ENCODE results near the gene SLC5A9.

Gene SLC5A9

GRCh38 chr1:48219803-48220202, 2.7 kb upstream of the SLC5A9 start:
- H3K4me1 Mint-ChIP-seq (ENCODE audit: low read depth): peaks cover 23% of the 10 kb centered on the region
- intact Hi-C loops (cut with micrococcal nuclease): no loop called here
- no peaks in the 10 kb centered on the region for H3K9me3 Mint-ChIP-seq
- H3K36me3 Mint-ChIP-seq (ENCODE audit: low read depth): no peaks in the 10 kb centered on the region
- H3K27me3 Mint-ChIP-seq: peaks cover 1% of the 10 kb centered on the region
- H3K4me3 Mint-ChIP-seq: no peak overlapping the region
- H3K27ac Mint-ChIP-seq: no peak overlapping the region

- Mint-ChIP-seq H3K27me3 (no peaks in the 10 kb centered on the region), H3K4me3 (no peak overlapping the region), H3K4me1 (ENCODE audit: low read depth) (peaks cover 17% of the 10 kb centered on the region), H3K9me3 (no peaks in the 10 kb centered on the region), H3K36me3 (ENCODE audit: low read depth) (no peaks in the 10 kb centered on the region), H3K27ac (no peak overlapping the region)
- intact Hi-C loops (cut with micrococcal nuclease): no loop called here
These were observed 1.4 kb upstream of the SLC5A9 start for GRCh38 chr1:48221122-48221521.

- intact Hi-C loops (cut with micrococcal nuclease): no loop called here
- H3K4me3 Mint-ChIP-seq: no peak overlapping the region
- H3K27ac Mint-ChIP-seq: no peak overlapping the region
- no peaks in the 10 kb centered on the region for H3K36me3 Mint-ChIP-seq (ENCODE audit: low read depth)
- no peaks in the 10 kb centered on the region for H3K27me3 Mint-ChIP-seq
- H3K4me1 Mint-ChIP-seq (ENCODE audit: low read depth): peaks cover 17% of the 10 kb centered on the region
- no peaks in the 10 kb centered on the region for H3K9me3 Mint-ChIP-seq
These were observed 859 bp upstream of the SLC5A9 start for GRCh38 chr1:48221657-48222056.

GRCh38 chr1:48223366-48224240, 1.1 kb downstream of the SLC5A9 start:
- intact Hi-C loops (cut with micrococcal nuclease): no loop called here
- Mint-ChIP-seq H3K9me3 (no peaks in the 10 kb centered on the region), H3K27me3 (no peaks in the 10 kb centered on the region), H3K36me3 (ENCODE audit: low read depth) (no peaks in the 10 kb centered on the region), H3K4me1 (ENCODE audit: low read depth) (peaks cover 8% of the 10 kb centered on the region), H3K27ac (no peak overlapping the region), H3K4me3 (no peak overlapping the region)

GRCh38 chr1:48224791-48225190, 2.3 kb downstream of the SLC5A9 start:
- Mint-ChIP-seq H3K4me3 (no peak overlapping the region), H3K9me3 (no peaks in the 10 kb centered on the region), H3K36me3 (ENCODE audit: low read depth) (no peaks in the 10 kb centered on the region), H3K27ac (no peak overlapping the region), H3K27me3 (no peaks in the 10 kb centered on the region), H3K4me1 (ENCODE audit: low read depth) (peaks cover 8% of the 10 kb centered on the region)
- intact Hi-C loops (cut with micrococcal nuclease): no loop called here

- no peak overlapping the region for H3K27ac Mint-ChIP-seq
- no peak overlapping the region for H3K4me3 Mint-ChIP-seq
- peaks cover 2% of the 10 kb centered on the region for H3K27me3 Mint-ChIP-seq
- H3K4me1 Mint-ChIP-seq (ENCODE audit: low read depth): peaks cover 8% of the 10 kb centered on the region
- intact Hi-C loops (cut with micrococcal nuclease): no loop called here
- no peaks in the 10 kb centered on the region for H3K36me3 Mint-ChIP-seq (ENCODE audit: low read depth)
- H3K9me3 Mint-ChIP-seq: no peaks in the 10 kb centered on the region
These were observed 3.1 kb downstream of the SLC5A9 start for GRCh38 chr1:48225579-48225978.

- Mint-ChIP-seq H3K36me3 (ENCODE audit: low read depth) (no peaks in the 10 kb centered on the region), H3K4me1 (ENCODE audit: low read depth) (peaks cover 7% of the 10 kb centered on the region), H3K27me3 (peaks cover 6% of the 10 kb centered on the region), H3K9me3 (no peaks in the 10 kb centered on the region), H3K27ac (no peak overlapping the region), H3K4me3 (no peak overlapping the region)
- intact Hi-C loops (cut with micrococcal nuclease): no loop called here
These were observed 4.9 kb downstream of the SLC5A9 start for GRCh38 chr1:48227165-48228013.

GRCh38 chr1:48228156-48228555, 5.6 kb downstream of the SLC5A9 start:
- Mint-ChIP-seq H3K4me1 (ENCODE audit: low read depth) (peaks cover 5% of the 10 kb centered on the region), H3K4me3 (no peak overlapping the region), H3K9me3 (no peaks in the 10 kb centered on the region), H3K27ac (no peak overlapping the region), H3K27me3 (peaks cover 6% of the 10 kb centered on the region), H3K36me3 (ENCODE audit: low read depth) (no peaks in the 10 kb centered on the region)
- intact Hi-C loops (cut with micrococcal nuclease): no loop called here

- peaks cover 6% of the 10 kb centered on the region for H3K27me3 Mint-ChIP-seq
- no peaks in the 10 kb centered on the region for H3K36me3 Mint-ChIP-seq (ENCODE audit: low read depth)
- H3K9me3 Mint-ChIP-seq: no peaks in the 10 kb centered on the region
- peaks cover 5% of the 10 kb centered on the region for H3K4me1 Mint-ChIP-seq (ENCODE audit: low read depth)
- H3K27ac Mint-ChIP-seq: no peak overlapping the region
- intact Hi-C loops (cut with micrococcal nuclease): no loop called here
- no peak overlapping the region for H3K4me3 Mint-ChIP-seq
These were observed 6.8 kb downstream of the SLC5A9 start for GRCh38 chr1:48229317-48229716.

- H3K36me3 Mint-ChIP-seq (ENCODE audit: low read depth): no peaks in the 10 kb centered on the region
- intact Hi-C loops (cut with micrococcal nuclease): no loop called here
- H3K27me3 Mint-ChIP-seq: peaks cover 6% of the 10 kb centered on the region
- no peaks in the 10 kb centered on the region for H3K9me3 Mint-ChIP-seq
- H3K27ac Mint-ChIP-seq: no peak overlapping the region
- H3K4me3 Mint-ChIP-seq: no peak overlapping the region
- peaks cover 5% of the 10 kb centered on the region for H3K4me1 Mint-ChIP-seq (ENCODE audit: low read depth)
These were observed 7.7 kb downstream of the SLC5A9 start for GRCh38 chr1:48230236-48230635.

GRCh38 chr1:48232722-48233121, 10.2 kb downstream of the SLC5A9 start:
- H3K9me3 Mint-ChIP-seq: no peaks in the 10 kb centered on the region
- H3K27me3 Mint-ChIP-seq: peaks cover 6% of the 10 kb centered on the region
- H3K36me3 Mint-ChIP-seq (ENCODE audit: low read depth): no peaks in the 10 kb centered on the region
- intact Hi-C loops (cut with micrococcal nuclease): no loop called here
- H3K27ac Mint-ChIP-seq: no peak overlapping the region
- H3K4me3 Mint-ChIP-seq: no peak overlapping the region
- H3K4me1 Mint-ChIP-seq (ENCODE audit: low read depth): peaks cover 5% of the 10 kb centered on the region

- Mint-ChIP-seq H3K9me3 (no peaks in the 10 kb centered on the region), H3K36me3 (ENCODE audit: low read depth) (no peaks in the 10 kb centered on the region), H3K4me1 (ENCODE audit: low read depth) (peaks cover 5% of the 10 kb centered on the region), H3K27me3 (peaks cover 8% of the 10 kb centered on the region), H3K4me3 (no peak overlapping the region), H3K27ac (no peak overlapping the region)
- intact Hi-C loops (cut with micrococcal nuclease): loop anchor here (2.0 kb wide), 1 partner anchor 235 kb away; no protein-coding TSS in a partner anchor
These were observed 11.4 kb downstream of the SLC5A9 start for GRCh38 chr1:48233666-48234485.

- peaks cover 7% of the 10 kb centered on the region for H3K4me1 Mint-ChIP-seq (ENCODE audit: low read depth)
- intact Hi-C loops (cut with micrococcal nuclease): loop anchor here (2.0 kb wide), 1 partner anchor 237 kb away; no protein-coding TSS in a partner anchor
- peaks cover 6% of the 10 kb centered on the region for H3K27me3 Mint-ChIP-seq
- H3K4me3 Mint-ChIP-seq: no peak overlapping the region
- no peaks in the 10 kb centered on the region for H3K9me3 Mint-ChIP-seq
- no peak overlapping the region for H3K27ac Mint-ChIP-seq
- no peaks in the 10 kb centered on the region for H3K36me3 Mint-ChIP-seq (ENCODE audit: low read depth)
These were observed 13.1 kb downstream of the SLC5A9 start for GRCh38 chr1:48235652-48236051.

Data from dendritic cell treated with granulocyte-macrophage colony-stimulating factor and Interleukin-4, amounts not matched to agents 40 ng/mL and 50 ng/mL, for 4 days (primary cell).